Stimulated activated memory B cell treated with anti-CD40 and anti-IgM and Interleukin-4, amounts not matched to agents 10 μg/mL and 1 μg/mL and 100 μg/mL, for 72 hours (primary cell): ENCODE results near the gene INO80C.

ENCODE experiments used
- ATAC-seq: fragments of 150-1000 bp; cut with Tn5 transposase; 2 replicates; pipeline ENCODE4 v1.10.0; 2021
- H3K27ac Mint-ChIP-seq: one replicate; pipeline ENCODE4 v1.8.0; 2022; ENCODE audit warnings: mild to moderate bottlenecking, mixed read lengths
- H3K27me3 Mint-ChIP-seq: one replicate; pipeline ENCODE4 v1.8.0; 2022; ENCODE audit warnings: mixed read lengths
- H3K36me3 Mint-ChIP-seq: one replicate; pipeline ENCODE4 v1.8.0; 2022; ENCODE audit warnings: mixed read lengths
- H3K4me1 Mint-ChIP-seq: one replicate; pipeline ENCODE4 v1.8.0; 2022; ENCODE audit warnings: mixed read lengths
- H3K4me3 Mint-ChIP-seq: one replicate; pipeline ENCODE4 v1.8.0; 2022; ENCODE audit warnings: mild to moderate bottlenecking, moderate library complexity, mixed read lengths
- H3K9me3 Mint-ChIP-seq: one replicate; pipeline ENCODE4 v1.8.0; 2022; ENCODE audit warnings: mixed read lengths

The INO80C gene

DNA sequence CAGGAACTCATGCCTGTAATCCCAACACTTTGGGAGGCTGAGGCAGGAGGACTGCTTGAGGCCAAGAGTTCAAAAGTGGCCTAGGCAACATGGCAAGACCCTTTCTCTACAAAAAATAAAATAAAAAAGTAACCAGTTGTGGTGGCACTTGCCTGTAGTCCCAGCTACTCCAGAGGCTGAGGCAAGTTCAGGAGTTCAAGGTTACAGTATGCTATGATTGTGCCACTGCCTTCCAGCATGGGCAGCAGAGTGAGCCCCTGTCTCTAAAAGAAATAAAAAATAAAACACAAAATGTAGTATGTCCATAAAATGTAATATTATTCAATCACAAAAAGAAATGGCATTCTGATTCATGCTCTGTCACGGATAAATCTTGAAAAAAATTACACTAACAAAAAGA lies 11.9 kb downstream of the INO80C start:
- H3K27me3 Mint-ChIP-seq, result no peaks in the 10 kb centered on the region
- ATAC-seq, result no peak
- no peak overlapping the region for H3K4me3 Mint-ChIP-seq
- no peaks in the 10 kb centered on the region for H3K9me3 Mint-ChIP-seq
- H3K27ac Mint-ChIP-seq, result no peak overlapping the region
- peaks cover 51% of the 10 kb centered on the region for H3K36me3 Mint-ChIP-seq
- peaks cover 56% of the 10 kb centered on the region for H3K4me1 Mint-ChIP-seq

GRCh38 chr18:35484034-35484433 lies 13.7 kb downstream of the INO80C start:
- H3K27ac Mint-ChIP-seq, result no peak overlapping the region
- H3K27me3 Mint-ChIP-seq, result no peaks in the 10 kb centered on the region
- peaks cover 38% of the 10 kb centered on the region for H3K36me3 Mint-ChIP-seq
- ATAC-seq, result peak; percentile 31
- peaks cover 46% of the 10 kb centered on the region for H3K4me1 Mint-ChIP-seq
- H3K9me3 Mint-ChIP-seq, result no peaks in the 10 kb centered on the region
- no peak overlapping the region for H3K4me3 Mint-ChIP-seq

GRCh38 chr18:35481960-35482366 lies 15.8 kb downstream of the INO80C start:
- Mint-ChIP-seq H3K4me3 (no peak overlapping the region), H3K4me1 (peaks cover 40% of the 10 kb centered on the region), H3K36me3 (peaks cover 21% of the 10 kb centered on the region), H3K9me3 (no peaks in the 10 kb centered on the region), H3K27me3 (no peaks in the 10 kb centered on the region), H3K27ac (no peak overlapping the region)
- ATAC-seq, result no peak

DNA sequence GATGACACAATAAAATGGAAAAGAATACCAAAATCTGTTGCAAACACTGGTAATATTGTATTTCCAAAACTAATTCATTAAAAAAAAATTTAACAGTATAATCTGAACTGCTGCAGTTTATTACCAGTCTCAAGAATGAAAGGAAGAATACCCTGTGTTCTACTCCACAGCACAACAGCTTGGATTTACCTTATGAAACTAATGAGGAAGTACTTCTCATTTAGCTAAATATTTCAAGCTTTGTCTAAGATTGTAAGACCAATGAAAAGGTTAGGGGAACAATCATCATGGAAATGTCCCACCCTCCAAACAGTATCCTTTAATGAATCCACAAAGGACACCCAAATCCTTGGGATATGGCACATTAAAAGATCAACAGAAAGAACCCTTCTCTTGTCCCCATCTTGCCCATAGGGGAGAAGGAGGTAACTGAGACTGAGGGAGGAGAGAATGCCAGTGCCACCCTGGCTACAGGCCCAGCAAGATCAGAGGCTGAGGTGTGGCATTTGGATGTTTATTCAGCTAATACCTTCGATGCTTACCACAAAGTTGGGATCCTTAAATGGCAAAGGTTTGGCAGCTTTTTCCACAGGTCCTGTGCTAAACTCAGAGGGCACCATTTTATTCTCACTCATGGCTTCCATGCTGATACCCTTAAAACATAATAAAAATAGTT lies 17.7 kb downstream of the INO80C start:
- H3K4me3 Mint-ChIP-seq, result no peak overlapping the region
- peaks cover 28% of the 10 kb centered on the region for H3K36me3 Mint-ChIP-seq
- ATAC-seq, result no peak
- H3K9me3 Mint-ChIP-seq, result no peaks in the 10 kb centered on the region
- peaks cover 39% of the 10 kb centered on the region for H3K4me1 Mint-ChIP-seq
- H3K27ac Mint-ChIP-seq, result peak overlapping the region; percentile 68
- H3K27me3 Mint-ChIP-seq, result no peaks in the 10 kb centered on the region

DNA sequence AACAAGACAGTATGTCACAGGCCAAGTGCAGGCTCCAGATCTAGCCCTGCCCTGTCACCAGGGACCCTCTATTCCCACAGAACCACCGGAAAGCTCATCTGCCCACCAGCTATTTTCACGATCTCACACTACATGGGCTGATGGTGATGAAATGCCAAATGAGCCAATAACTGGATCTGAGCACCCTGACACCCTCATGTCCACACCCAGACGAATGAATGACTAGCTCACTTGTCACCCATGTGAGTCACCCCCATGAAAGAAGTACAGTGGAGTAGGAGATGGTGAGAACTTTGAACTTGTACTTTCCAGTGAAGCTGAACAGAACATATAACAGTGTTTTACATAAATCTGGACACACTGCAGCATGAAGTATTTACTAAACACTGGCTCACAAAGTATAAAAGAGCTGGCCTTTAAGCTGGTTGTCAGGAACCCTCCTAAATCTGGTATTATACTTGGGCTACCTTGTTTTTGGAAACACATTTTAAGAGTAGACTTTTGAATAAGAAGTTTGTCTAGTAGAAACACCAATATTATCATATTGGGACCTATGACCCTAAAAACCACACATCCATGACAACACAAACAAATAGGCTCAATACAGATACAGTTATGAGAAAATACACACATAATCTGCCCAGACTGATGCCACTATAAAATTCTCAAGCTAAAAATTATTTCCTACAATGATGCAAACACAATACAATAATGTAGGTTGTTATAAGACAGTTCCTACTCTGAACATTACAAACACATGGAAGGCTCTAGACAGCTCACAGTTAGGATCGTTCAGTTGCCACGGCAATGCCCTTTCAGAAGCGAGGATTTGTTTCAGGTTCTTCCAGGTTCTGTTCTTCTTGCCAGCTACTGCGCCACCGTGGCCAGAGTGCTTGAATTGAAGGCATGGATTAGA lies 19.0 kb downstream of the INO80C start:
- ATAC-seq, result peak; percentile 76
- H3K4me3 Mint-ChIP-seq, result no peak overlapping the region
- H3K9me3 Mint-ChIP-seq, result no peaks in the 10 kb centered on the region
- H3K4me1 Mint-ChIP-seq, result peaks cover 31% of the 10 kb centered on the region
- H3K36me3 Mint-ChIP-seq, result peaks cover 37% of the 10 kb centered on the region
- no peaks in the 10 kb centered on the region for H3K27me3 Mint-ChIP-seq
- H3K27ac Mint-ChIP-seq, result peak overlapping the region; percentile 20

DNA sequence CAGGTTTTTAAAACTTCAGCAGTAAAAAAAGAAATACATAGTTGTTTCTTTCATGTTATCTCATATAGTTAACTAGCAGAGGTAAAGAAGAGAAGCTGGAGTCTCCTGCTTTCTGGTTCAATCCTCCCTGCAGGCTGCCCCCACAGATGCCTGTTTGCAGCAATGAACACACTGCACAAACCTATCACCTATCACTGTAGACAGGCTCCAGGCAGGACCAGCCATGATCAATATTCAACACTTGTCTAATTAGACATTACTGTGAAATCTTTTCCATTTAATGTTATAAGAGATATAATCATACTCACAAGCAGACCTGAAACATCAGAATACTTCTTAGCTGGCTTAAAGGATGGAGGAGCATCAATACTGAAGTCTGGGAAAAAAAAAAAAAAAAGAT lies 19.8 kb downstream of the INO80C start:
- Mint-ChIP-seq H3K27ac (peak overlapping the region; percentile 20), H3K27me3 (no peaks in the 10 kb centered on the region), H3K4me1 (peaks cover 25% of the 10 kb centered on the region), H3K36me3 (peaks cover 39% of the 10 kb centered on the region), H3K9me3 (no peaks in the 10 kb centered on the region), H3K4me3 (no peak overlapping the region)
- no peak for ATAC-seq

GRCh38 chr18:35477497-35477896 lies 20.3 kb downstream of the INO80C start:
- Mint-ChIP-seq H3K4me1 (peaks cover 20% of the 10 kb centered on the region), H3K9me3 (no peaks in the 10 kb centered on the region), H3K36me3 (peaks cover 39% of the 10 kb centered on the region), H3K27me3 (no peaks in the 10 kb centered on the region), H3K4me3 (no peak overlapping the region), H3K27ac (no peak overlapping the region)
- ATAC-seq, result no peak

DNA sequence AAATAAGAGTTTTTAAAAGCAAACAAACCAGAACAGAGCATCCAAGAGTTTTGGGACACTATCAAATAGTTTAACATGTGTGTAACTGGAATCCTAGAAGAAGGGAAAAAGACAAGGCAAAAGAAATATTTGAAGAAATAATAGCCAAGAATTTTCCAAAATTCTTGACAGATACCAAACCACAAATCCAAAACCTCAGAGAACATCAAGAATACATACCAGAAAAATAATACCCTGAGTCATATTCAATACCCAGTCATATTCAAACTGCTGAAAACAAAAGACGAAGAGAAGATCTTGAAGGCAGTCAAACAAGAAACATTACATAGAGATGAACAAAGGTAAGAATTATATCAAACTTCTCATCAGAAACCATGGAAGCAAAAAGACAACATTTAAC lies 22.9 kb downstream of the INO80C start:
- ATAC-seq, result no peak
- peaks cover 50% of the 10 kb centered on the region for H3K36me3 Mint-ChIP-seq
- H3K27me3 Mint-ChIP-seq, result no peaks in the 10 kb centered on the region
- H3K4me1 Mint-ChIP-seq, result peaks cover 11% of the 10 kb centered on the region
- H3K9me3 Mint-ChIP-seq, result no peaks in the 10 kb centered on the region
- no peak overlapping the region for H3K27ac Mint-ChIP-seq
- H3K4me3 Mint-ChIP-seq, result no peak overlapping the region

DNA sequence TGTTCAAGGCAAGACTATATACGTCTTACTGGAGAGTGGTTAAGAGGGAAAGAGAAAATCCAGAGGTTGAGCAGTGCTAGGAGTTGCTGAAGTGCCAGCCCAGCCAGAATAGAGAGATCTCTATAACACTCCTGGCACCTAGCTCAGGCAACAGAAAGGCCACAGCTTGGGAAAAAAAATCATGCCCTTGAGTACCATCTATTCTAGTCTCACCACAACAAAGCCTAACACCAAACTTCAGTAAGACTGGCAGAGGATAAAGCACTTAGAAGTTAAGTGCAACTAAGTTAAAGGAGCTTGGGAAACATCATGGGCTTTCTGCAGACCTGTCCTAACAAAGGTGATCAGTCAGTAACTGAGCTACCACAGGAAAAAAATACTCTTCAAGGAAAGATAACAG lies 24.2 kb downstream of the INO80C start:
- Mint-ChIP-seq H3K27me3 (no peaks in the 10 kb centered on the region), H3K36me3 (peaks cover 58% of the 10 kb centered on the region), H3K4me3 (no peak overlapping the region), H3K4me1 (peaks cover 4% of the 10 kb centered on the region), H3K9me3 (no peaks in the 10 kb centered on the region), H3K27ac (no peak overlapping the region)
- no peak for ATAC-seq

DNA sequence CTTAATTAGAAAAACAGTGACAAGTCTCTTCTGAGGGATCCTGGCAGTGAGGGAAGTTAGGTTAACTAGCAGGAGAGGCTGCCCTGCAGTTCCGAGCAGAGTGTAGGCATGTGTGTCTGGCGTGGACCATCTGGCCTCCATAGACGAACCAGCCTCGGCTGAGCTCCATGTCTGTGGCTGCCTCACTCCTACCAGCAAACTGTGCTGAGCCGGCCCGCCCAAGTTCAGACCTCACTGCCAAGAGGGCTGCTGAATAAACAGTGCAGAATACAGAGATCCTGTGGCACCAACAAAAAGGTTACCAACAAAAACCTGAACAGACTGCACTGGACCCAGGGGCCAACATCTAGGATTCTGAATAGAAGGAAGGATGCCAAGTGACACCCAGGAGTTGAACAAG lies 27.3 kb downstream of the INO80C start:
- H3K4me3 Mint-ChIP-seq, result no peak overlapping the region
- H3K4me1 Mint-ChIP-seq, result peaks cover 29% of the 10 kb centered on the region
- H3K9me3 Mint-ChIP-seq, result no peaks in the 10 kb centered on the region
- no peak for ATAC-seq
- H3K36me3 Mint-ChIP-seq, result peaks cover 48% of the 10 kb centered on the region
- H3K27ac Mint-ChIP-seq, result no peak overlapping the region
- H3K27me3 Mint-ChIP-seq, result no peaks in the 10 kb centered on the region

- H3K36me3 Mint-ChIP-seq, result peaks cover 41% of the 10 kb centered on the region
Observed at GRCh38 chr18:35469725-35470124, 28.0 kb downstream of the INO80C start.

DNA sequence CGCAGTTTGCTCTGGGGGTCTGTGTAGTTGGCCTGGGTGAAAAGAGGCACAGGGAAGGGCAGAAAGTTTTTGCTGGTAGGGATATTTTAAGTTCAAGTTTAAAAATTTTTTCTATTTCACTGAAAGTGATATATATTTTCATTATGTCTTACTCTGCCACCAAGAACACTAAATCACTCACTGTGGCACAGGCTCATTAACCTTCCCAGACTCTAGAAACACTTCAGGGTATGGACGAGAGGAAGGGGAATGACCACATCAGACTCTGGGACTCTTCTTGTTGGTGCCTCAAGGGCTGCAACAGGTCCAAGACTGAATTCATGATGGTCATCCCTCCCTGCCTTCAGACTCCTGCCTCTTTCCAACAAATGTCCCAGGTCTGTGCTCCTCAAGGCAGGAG lies 29.0 kb downstream of the INO80C start:
- no peak overlapping the region for H3K27ac Mint-ChIP-seq
- H3K4me3 Mint-ChIP-seq, result no peak overlapping the region
- no peaks in the 10 kb centered on the region for H3K9me3 Mint-ChIP-seq
- peaks cover 35% of the 10 kb centered on the region for H3K36me3 Mint-ChIP-seq
- no peaks in the 10 kb centered on the region for H3K27me3 Mint-ChIP-seq
- no peak for ATAC-seq
- H3K4me1 Mint-ChIP-seq, result peaks cover 36% of the 10 kb centered on the region

More at GRCh38 chr18:35469725-35470124, 28.0 kb downstream of the INO80C start:
- H3K4me3 Mint-ChIP-seq, result no peak overlapping the region
- no peaks in the 10 kb centered on the region for H3K9me3 Mint-ChIP-seq
- no peak for ATAC-seq
- H3K27ac Mint-ChIP-seq, result no peak overlapping the region
- H3K27me3 Mint-ChIP-seq, result no peaks in the 10 kb centered on the region
- H3K4me1 Mint-ChIP-seq, result peaks cover 31% of the 10 kb centered on the region

- Mint-ChIP-seq H3K27me3 (no peaks in the 10 kb centered on the region), H3K4me3 (peak overlapping the region; percentile 24), H3K36me3 (peaks cover 24% of the 10 kb centered on the region), H3K27ac (peak overlapping the region; percentile 36), H3K9me3 (no peaks in the 10 kb centered on the region), H3K4me1 (peaks cover 38% of the 10 kb centered on the region)
- ATAC-seq, result peak; percentile 95
Observed at GRCh38 chr18:35467624-35468016, 30.1 kb downstream of the INO80C start.

- ATAC-seq, result no peak
- Mint-ChIP-seq H3K36me3 (peaks cover 18% of the 10 kb centered on the region), H3K4me1 (peaks cover 40% of the 10 kb centered on the region), H3K9me3 (no peaks in the 10 kb centered on the region), H3K27ac (peak overlapping the region; percentile 36), H3K27me3 (no peaks in the 10 kb centered on the region), H3K4me3 (peak overlapping the region; percentile 24)
Observed at GRCh38 chr18:35466815-35467623, 30.7 kb downstream of the INO80C start.

DNA sequence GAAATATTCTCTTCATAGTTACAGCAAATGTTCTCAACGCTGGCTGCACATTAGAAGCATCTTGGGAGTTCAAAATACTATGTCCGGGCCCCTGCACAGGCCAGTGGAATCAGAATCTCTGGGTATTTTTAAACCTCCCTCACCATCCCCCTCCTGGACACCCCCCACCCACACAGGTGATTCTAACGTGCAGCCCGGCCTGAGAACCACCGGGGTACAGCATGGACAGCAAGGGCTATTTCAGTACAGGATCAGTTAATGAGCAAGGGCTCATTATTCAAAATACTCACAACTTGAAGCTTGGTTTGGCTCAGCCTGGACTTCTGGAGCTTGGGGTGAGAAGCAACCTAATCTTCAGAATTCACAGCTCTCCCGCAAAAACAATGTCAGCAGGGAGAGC lies 31.4 kb downstream of the INO80C start:
- Mint-ChIP-seq H3K9me3 (no peaks in the 10 kb centered on the region), H3K27ac (peak overlapping the region; percentile 36)
- ATAC-seq, result peak; percentile 52

More for the DNA sequence above, 31.4 kb downstream of the INO80C start:
- Mint-ChIP-seq H3K27me3 (no peaks in the 10 kb centered on the region), H3K4me1 (peaks cover 40% of the 10 kb centered on the region), H3K36me3 (peaks cover 13% of the 10 kb centered on the region), H3K4me3 (no peak overlapping the region)
